PFSK-1 (cell line): ENCODE data around the gene STRN.

Experiments used
- FOXP2 ChIP-seq: optimal IDR thresholded peaks from 2 replicates; pipeline ENCODE3; 2011; ENCODE audit warnings: borderline replicate concordance, control low read depth, inconsistent platforms; ENCODE audit not compliant: insufficient read depth; ENCODE audit errors: extremely low read length, extremely low read depth
- POLR2AphosphoS5 ChIP-seq: IDR thresholded peaks from 2 replicates; pipeline ENCODE4 v1.6.1; 2012; ENCODE audit warnings: low read depth, mild to moderate bottlenecking, control low read depth, low read length, moderate library complexity
- REST ChIP-seq, 2 experiments: IDR thresholded peaks; 2 replicates each; pipeline versions ENCODE4 v1.6.1 to v1.8.0; 2011 to 2012; ENCODE audit warnings: low read depth in 2 of 2, low read length in 2 of 2, control low read depth in 1 of 2, inconsistent platforms in 1 of 2, mild to moderate bottlenecking in 1 of 2, moderate library complexity in 1 of 2; ENCODE audit not compliant: insufficient read depth in 1 of 2
- SIN3A ChIP-seq: IDR thresholded peaks from 2 replicates; pipeline ENCODE4 v1.6.1; 2012; ENCODE audit warnings: mild to moderate bottlenecking, low read length, moderate library complexity, borderline replicate concordance; ENCODE audit not compliant: insufficient read depth
- TAF1 ChIP-seq: IDR thresholded peaks from 2 replicates; pipeline ENCODE4 v1.6.1; 2012; ENCODE audit warnings: low read length, control low read depth, borderline replicate concordance; ENCODE audit not compliant: insufficient read depth

DNA sequence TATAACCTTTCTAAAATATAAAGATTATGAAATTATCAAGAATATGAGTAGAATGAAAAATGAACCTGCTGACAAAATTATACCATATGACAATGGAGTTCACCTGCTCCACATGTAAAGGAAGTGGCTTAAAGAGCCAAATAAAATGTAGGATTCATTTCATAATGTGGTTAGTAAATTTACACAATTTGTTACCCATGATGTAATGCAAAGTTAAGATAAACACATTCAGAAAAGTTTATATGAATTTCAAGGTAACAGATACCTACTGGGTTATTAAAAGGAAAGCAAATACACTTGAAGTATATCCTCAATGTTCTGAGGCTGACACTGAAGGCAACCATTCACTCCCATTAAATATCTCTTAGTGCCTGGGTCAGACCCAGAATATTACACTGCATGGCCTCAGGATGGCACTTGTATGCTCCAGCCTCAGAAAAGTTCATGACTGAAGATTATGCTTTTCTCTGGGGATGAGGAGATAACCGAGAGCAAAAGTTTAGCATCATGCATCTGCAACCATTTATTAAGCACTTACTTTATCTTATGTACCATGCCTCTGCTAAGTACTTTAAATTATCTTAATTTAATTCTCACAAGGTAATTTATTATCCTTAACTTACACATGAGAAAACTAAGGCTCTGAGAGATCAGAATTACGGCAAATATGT lies 6.2 kb downstream of the STRN start:
- no peak for TF ChIP-seq SIN3A
- no peak for TF ChIP-seq POLR2AphosphoS5
- TF ChIP-seq TAF1: no peak
- no peak for TF ChIP-seq REST (IDR thresholded peaks at IDR 0.05; ENCODE audit: insufficient read depth in 1 of 2, low read depth in 2 of 2, low read length in 2 of 2)
- no peak for TF ChIP-seq FOXP2
